Suprapubic skin (tissue), 3 donors: ENCODE data around the gene ZNF155.

Source experiments
- CTCF ChIP-seq, 2 donors: fragments of 200-600 bp in 1 of 2; fragments of 450-650 bp in 1 of 2; sonication (generic) in 1 of 2; IDR thresholded peaks; one replicate each; pipeline ENCODE4 v1.5.1; 2016 to 2019; ENCODE audit warnings: antibody characterized with exemption in 2 of 2, mild to moderate bottlenecking in 1 of 2, moderate library complexity in 1 of 2
- EP300 ChIP-seq: sonication (generic); formaldehyde crosslinking; IDR thresholded peaks from one replicate; pipeline ENCODE4 v1.6.1; 2017; ENCODE audit warnings: antibody characterized with exemption
- POLR2A ChIP-seq, 2 donors: fragments of 450-650 bp; IDR thresholded peaks; one replicate each; pipeline ENCODE4 v1.6.1; 2017; ENCODE audit warnings: antibody characterized with exemption in 2 of 2, mild to moderate bottlenecking in 2 of 2, moderate library complexity in 2 of 2

- TF ChIP-seq CTCF (IDR thresholded peaks at IDR 0.05) (no peak), POLR2A (IDR thresholded peaks at IDR 0.05) (no peak), EP300 (no peak)
These were observed 23.5 kb downstream of the ZNF155 start for GRCh38 chr19:44007473-44007872.
